ENCODE data around the gene FTHL17.
A peak's percentile ranks its signal among the peaks of the same experiment; 100 is the strongest.

Gene FTHL17

GRCh38 chrX:31036895-31037294 lies 34.9 kb downstream of the FTHL17 start:
- FAIRE-seq: peak; percentile 96

GRCh38 chrX:31027351-31027750 lies 44.5 kb downstream of the FTHL17 start:
- no peak for FAIRE-seq

GRCh38 chrX:31024866-31025265 lies 47.0 kb downstream of the FTHL17 start:
- no peak for FAIRE-seq

- FAIRE-seq: no peak
Observed at GRCh38 chrX:31021537-31021936, 50.3 kb downstream of the FTHL17 start.

Data from G401.6 (cell line).